Endothelial cell of umbilical vein (primary cell): ENCODE measurements around the gene KANSL1. TPM values are rescaled to one million over a fixed set of nuclear protein-coding genes. Genes with fewer than 3 reads are reported as not detected.

ENCODE experiments used
- BruUV-seq: library from RNA; stranded (reverse); fragments of 400-500 nt; replicated peaks from 2 replicates; lab custom pipeline; 2021; lab: Mats Ljungman, UMichigan
- CTCF ChIA-PET: fragments of 300-600, 350-600 bp; sonication (Branson Sonifier 250); formaldehyde crosslinking; loops from one replicate; lab custom pipeline; 2021; ENCODE audit warnings: antibody characterized with exemption, inconsistent platforms; lab: Charles Lee
- POLR2A ChIA-PET: fragments of 300-600, 350-600 bp; sonication (Branson Sonifier 250); formaldehyde crosslinking; loops from one replicate; lab custom pipeline; 2021; ENCODE audit warnings: antibody characterized with exemption, inconsistent platforms; lab: Charles Lee
- DNase-seq: peaks from one replicate; pipeline ENCODE4 v3.0.0-alpha.2; 2011; ENCODE audit warnings: low read depth, low spot score
- FAIRE-seq: peaks from 2 replicates; lab custom pipeline; 2011; peaks lifted over from hg19 to GRCh38; lab: Jason Lieb, UNC
- H2AFZ ChIP-seq: 2 replicates; pipeline ENCODE4 v1.6.0; 2012; ENCODE audit warnings: low read depth, low read length, control low read depth, inconsistent platforms
- H3K27ac ChIP-seq: 2 replicates; pipeline ENCODE4 v1.5.1; 2011; ENCODE audit warnings: low read depth, mild to moderate bottlenecking, control low read depth, low read length, moderate library complexity; ENCODE audit not compliant: insufficient read depth
- H3K27me3 ChIP-seq, 2 experiments: 2 replicates each; pipeline versions ENCODE4 v1.6.0 to v1.6.1; 2011; ENCODE audit warnings: low read length in 2 of 2, mixed read lengths in 1 of 2; ENCODE audit not compliant: control insufficient read depth in 2 of 2, insufficient read depth in 2 of 2
- H3K36me3 ChIP-seq, 2 experiments: 2 replicates in 1 of 2; 3 replicates in 1 of 2; pipeline ENCODE4 v1.5.1; 2011; ENCODE audit warnings: low read length in 2 of 2, mild to moderate bottlenecking in 1 of 2, moderate library complexity in 1 of 2; ENCODE audit not compliant: control insufficient read depth in 2 of 2, insufficient read depth in 2 of 2; ENCODE audit errors: extremely low read depth in 1 of 2
- H3K4me1 ChIP-seq: 3 replicates; pipeline ENCODE4 v1.5.1; 2011; ENCODE audit warnings: mild to moderate bottlenecking, low read length; ENCODE audit not compliant: control insufficient read depth, insufficient read depth; ENCODE audit errors: extremely low read depth
- H3K4me2 ChIP-seq: 2 replicates; pipeline ENCODE4 v1.6.1; 2011; ENCODE audit warnings: low read length, control low read depth, mixed read lengths; ENCODE audit not compliant: insufficient read depth
- H3K4me3 ChIP-seq, 3 experiments: fragments of 200-600 bp in 1 of 3; sonication (generic), shearing (Covaris generic) in 1 of 3; replicated peaks in 1 of 3; 2 replicates each; pipeline ENCODE4 v1.5.1; 2011 to 2016; ENCODE audit warnings: control low read depth in 3 of 3, low read length in 3 of 3, mild to moderate bottlenecking in 2 of 3, inconsistent platforms in 1 of 3, low read depth in 1 of 3, moderate library complexity in 1 of 3; ENCODE audit not compliant: insufficient read depth in 1 of 3
- H3K79me2 ChIP-seq: 2 replicates; pipeline ENCODE4 v1.6.0; 2012; ENCODE audit warnings: low read length, inconsistent platforms; ENCODE audit not compliant: control insufficient read depth, insufficient read depth
- H3K9ac ChIP-seq: replicated peaks from 2 replicates; pipeline ENCODE3; 2011; ENCODE audit warnings: low read length, control low read depth; ENCODE audit not compliant: insufficient read depth; ENCODE audit errors: extremely low read depth
- H3K9me1 ChIP-seq: replicated peaks from 3 replicates; pipeline ENCODE4 v1.6.0; 2011; ENCODE audit warnings: mild to moderate bottlenecking, low read length; ENCODE audit not compliant: control insufficient read depth, insufficient read depth; ENCODE audit errors: extremely low read depth
- H3K9me3 ChIP-seq: replicated peaks from 2 replicates; pipeline ENCODE4 v1.5.1; 2012; ENCODE audit warnings: low read length, inconsistent platforms; ENCODE audit not compliant: control insufficient read depth, insufficient read depth
- H4K20me1 ChIP-seq: replicated peaks from 2 replicates; pipeline ENCODE3; 2011; ENCODE audit warnings: mild to moderate bottlenecking, low read length; ENCODE audit not compliant: control insufficient read depth, insufficient read depth; ENCODE audit errors: extremely low read depth
- EZH2 ChIP-seq: IDR thresholded peaks from 2 replicates; pipeline ENCODE4 v1.6.1; 2012; ENCODE audit warnings: borderline replicate concordance, low read depth, mild to moderate bottlenecking, moderate library complexity, low read length, inconsistent platforms; ENCODE audit not compliant: severe bottlenecking
- FOS ChIP-seq: IDR thresholded peaks from 2 replicates; pipeline ENCODE4 v1.6.1; 2011; ENCODE audit warnings: mild to moderate bottlenecking, low read length, moderate library complexity, borderline replicate concordance; ENCODE audit not compliant: insufficient read depth
- GATA2 ChIP-seq: IDR thresholded peaks from 2 replicates; pipeline ENCODE4 v1.7.0; 2011; ENCODE audit warnings: low read depth, mild to moderate bottlenecking, moderate library complexity, mixed read lengths, low read length; ENCODE audit not compliant: insufficient read length, insufficient read depth
- JUN ChIP-seq: IDR thresholded peaks from 2 replicates; pipeline ENCODE4 v1.6.1; 2011; ENCODE audit warnings: borderline replicate concordance, low read depth; ENCODE audit not compliant: insufficient read length, insufficient read depth
- MAX ChIP-seq: IDR thresholded peaks from 2 replicates; pipeline ENCODE4 v1.6.1; 2011; ENCODE audit not compliant: insufficient read depth, insufficient read length
- MYC ChIP-seq: IDR thresholded peaks from one replicate; pipeline ENCODE4 v1.6.1; 2011; ENCODE audit warnings: mild to moderate bottlenecking, low read depth, low read length
- POLR2A ChIP-seq: IDR thresholded peaks from 2 replicates; pipeline ENCODE4 v1.6.1; 2012; ENCODE audit warnings: low read depth, mild to moderate bottlenecking, control low read depth, low read length
- POLR2AphosphoS5 ChIP-seq: IDR thresholded peaks from 2 replicates; pipeline ENCODE4 v1.6.1; 2012; ENCODE audit warnings: low read depth, mild to moderate bottlenecking, control low read depth, low read length, moderate library complexity; ENCODE audit not compliant: insufficient read depth
- dilution Hi-C: fragments of 300-500 bp; cut with MboI; formaldehyde crosslinking; loops from one replicate; pipeline ENCODE4 v1.15.0; 2019; ENCODE audit warnings: low sequenced_read_pairs; ENCODE audit not compliant: extremely low pct_ligation_motif_present
- intact Hi-C: fragments of 100-400 bp; cut with micrococcal nuclease; formaldehyde crosslinking; loops from one replicate; pipeline ENCODE4 v1.10.0; 2022
- polyA plus RNA-seq, 4 experiments: library from polyadenylated mRNA; depleted of rRNA in 3 of 4; stranded (reverse) in 3 of 4; unstranded in 1 of 4; fragments of >200 nt; gene quantifications; 2 replicates each; pipeline versions ENCODE4 v1.2.1 to v1.2.3, GENCODE V29; 2011 to 2012; ENCODE audit warnings: missing spikeins in 1 of 4
- total RNA-seq: library from RNA; stranded (reverse); gene quantifications from 2 replicates; pipeline ENCODE4 v1.2.3, GENCODE V29; 2021
- TF ChIP-seq, protein P1 (sequence below), 2 donors: IDR thresholded peaks; 1 replicate in 1 of 2; 2 replicates in 1 of 2; pipeline ENCODE4 v1.5.1; 2011; ENCODE audit warnings: low read length in 2 of 2, mild to moderate bottlenecking in 2 of 2, moderate library complexity in 2 of 2, control low read depth in 1 of 2, inconsistent platforms in 1 of 2, low read depth in 1 of 2; ENCODE audit not compliant: insufficient read depth in 1 of 2; ENCODE audit errors: extremely low read depth in 1 of 2

KANSL1 gene
- total and polyA plus RNA-seq, 2 donors (not counting 3 experiments of a cell fraction or from before 2014, with no cell fraction given) = 29.1 to 74.0 TPM

- Histone ChIP-seq H3K4me3 (no peak overlapping the region), H3K27ac (no peak overlapping the region), H3K36me3 (peaks cover 36 to 55% of the 10 kb centered on the region in 2 experiments), H3K9me1 (no peaks in the 10 kb centered on the region), H2AFZ (no peak overlapping the region), H3K4me2 (no peak overlapping the region), H3K9ac (no peak overlapping the region), H3K79me2 (no peaks in the 10 kb centered on the region), H3K27me3 (no peaks in the 10 kb centered on the region), H4K20me1 (no peaks in the 10 kb centered on the region), H3K9me3 (no peaks in the 10 kb centered on the region), H3K4me1 (no peaks in the 10 kb centered on the region)
- dilution Hi-C loops = no loop called here
- intact Hi-C loops = no loop called here
- ChIA-PET CTCF (interaction anchor here (0.5 to 2.4 kb wide), 4 partner anchors 9 to 158 kb away, joined by 3 to 15 read pairs (median 4); partner anchors contain the start of gene KANSL1), POLR2A (interaction anchor here (0.7 kb wide), 1 partner anchor 804 kb away, joined by 4 read pairs; no protein-coding TSS in a partner anchor)
- DNase-seq (no peak), FAIRE-seq (no peak)
- no peak for TF ChIP-seq POLR2AphosphoS5
- TF ChIP-seq MAX = no peak
- no peak for TF ChIP-seq GATA2
- TF ChIP-seq, protein P1, sequence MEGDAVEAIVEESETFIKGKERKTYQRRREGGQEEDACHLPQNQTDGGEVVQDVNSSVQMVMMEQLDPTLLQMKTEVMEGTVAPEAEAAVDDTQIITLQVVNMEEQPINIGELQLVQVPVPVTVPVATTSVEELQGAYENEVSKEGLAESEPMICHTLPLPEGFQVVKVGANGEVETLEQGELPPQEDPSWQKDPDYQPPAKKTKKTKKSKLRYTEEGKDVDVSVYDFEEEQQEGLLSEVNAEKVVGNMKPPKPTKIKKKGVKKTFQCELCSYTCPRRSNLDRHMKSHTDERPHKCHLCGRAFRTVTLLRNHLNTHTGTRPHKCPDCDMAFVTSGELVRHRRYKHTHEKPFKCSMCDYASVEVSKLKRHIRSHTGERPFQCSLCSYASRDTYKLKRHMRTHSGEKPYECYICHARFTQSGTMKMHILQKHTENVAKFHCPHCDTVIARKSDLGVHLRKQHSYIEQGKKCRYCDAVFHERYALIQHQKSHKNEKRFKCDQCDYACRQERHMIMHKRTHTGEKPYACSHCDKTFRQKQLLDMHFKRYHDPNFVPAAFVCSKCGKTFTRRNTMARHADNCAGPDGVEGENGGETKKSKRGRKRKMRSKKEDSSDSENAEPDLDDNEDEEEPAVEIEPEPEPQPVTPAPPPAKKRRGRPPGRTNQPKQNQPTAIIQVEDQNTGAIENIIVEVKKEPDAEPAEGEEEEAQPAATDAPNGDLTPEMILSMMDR (IDR thresholded peaks at IDR 0.05; ENCODE audit: extremely low read depth in 1 of 2, insufficient read depth in 1 of 2, low read depth in 1 of 2, low read length in 2 of 2) = no peak
- TF ChIP-seq MYC = no peak
- TF ChIP-seq POLR2A = no peak
- no peak for TF ChIP-seq JUN
- no peak for TF ChIP-seq FOS
- TF ChIP-seq EZH2 = no peak
- no TSS peak for BruUV-seq
Measured at GRCh38 chr17:46035112-46035818, 158.0 kb downstream of the KANSL1 start.
